LNCaP clone FGC (cell line): Measurements from ENCODE around the gene NT5C2.

Experiments used
- DNase-seq: peaks from one replicate; pipeline ENCODE4 v3.0.0-alpha.2; 2011; ENCODE audit warnings: low read depth
- H3K4me3 ChIP-seq: 2 replicates; pipeline ENCODE4 v1.5.1; 2011; ENCODE audit warnings: mild to moderate bottlenecking, low read depth, low read length, control low read depth
- TF ChIP-seq, protein P1 (sequence below): IDR thresholded peaks from 2 replicates; pipeline ENCODE4 v1.5.1; 2012; ENCODE audit warnings: mild to moderate bottlenecking; ENCODE audit not compliant: control insufficient read depth, insufficient read depth; ENCODE audit errors: extremely low read depth

The NT5C2 gene

DNA sequence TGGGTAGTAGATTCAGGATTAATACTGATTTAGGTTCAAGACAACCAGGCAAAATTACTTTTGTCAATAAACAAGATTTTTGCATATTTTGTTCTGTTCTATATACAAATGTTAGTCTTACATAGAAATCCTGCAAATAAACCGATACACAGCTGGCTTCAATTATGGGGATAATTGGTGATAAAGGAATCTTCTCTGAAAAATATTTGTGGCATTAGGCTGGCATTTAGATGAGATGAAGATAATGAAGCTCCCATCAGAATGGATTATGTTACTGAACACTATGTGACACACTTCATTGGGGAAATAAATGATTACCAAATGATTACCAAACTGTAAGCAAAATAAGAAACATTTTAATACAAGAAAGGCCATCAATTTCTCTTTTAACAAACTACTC is 65.8 kb downstream of the NT5C2 start:
- H3K4me3 ChIP-seq: no peak overlapping the region
- TF ChIP-seq, protein P1, sequence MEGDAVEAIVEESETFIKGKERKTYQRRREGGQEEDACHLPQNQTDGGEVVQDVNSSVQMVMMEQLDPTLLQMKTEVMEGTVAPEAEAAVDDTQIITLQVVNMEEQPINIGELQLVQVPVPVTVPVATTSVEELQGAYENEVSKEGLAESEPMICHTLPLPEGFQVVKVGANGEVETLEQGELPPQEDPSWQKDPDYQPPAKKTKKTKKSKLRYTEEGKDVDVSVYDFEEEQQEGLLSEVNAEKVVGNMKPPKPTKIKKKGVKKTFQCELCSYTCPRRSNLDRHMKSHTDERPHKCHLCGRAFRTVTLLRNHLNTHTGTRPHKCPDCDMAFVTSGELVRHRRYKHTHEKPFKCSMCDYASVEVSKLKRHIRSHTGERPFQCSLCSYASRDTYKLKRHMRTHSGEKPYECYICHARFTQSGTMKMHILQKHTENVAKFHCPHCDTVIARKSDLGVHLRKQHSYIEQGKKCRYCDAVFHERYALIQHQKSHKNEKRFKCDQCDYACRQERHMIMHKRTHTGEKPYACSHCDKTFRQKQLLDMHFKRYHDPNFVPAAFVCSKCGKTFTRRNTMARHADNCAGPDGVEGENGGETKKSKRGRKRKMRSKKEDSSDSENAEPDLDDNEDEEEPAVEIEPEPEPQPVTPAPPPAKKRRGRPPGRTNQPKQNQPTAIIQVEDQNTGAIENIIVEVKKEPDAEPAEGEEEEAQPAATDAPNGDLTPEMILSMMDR: no peak
- DNase-seq: no peak

DNA sequence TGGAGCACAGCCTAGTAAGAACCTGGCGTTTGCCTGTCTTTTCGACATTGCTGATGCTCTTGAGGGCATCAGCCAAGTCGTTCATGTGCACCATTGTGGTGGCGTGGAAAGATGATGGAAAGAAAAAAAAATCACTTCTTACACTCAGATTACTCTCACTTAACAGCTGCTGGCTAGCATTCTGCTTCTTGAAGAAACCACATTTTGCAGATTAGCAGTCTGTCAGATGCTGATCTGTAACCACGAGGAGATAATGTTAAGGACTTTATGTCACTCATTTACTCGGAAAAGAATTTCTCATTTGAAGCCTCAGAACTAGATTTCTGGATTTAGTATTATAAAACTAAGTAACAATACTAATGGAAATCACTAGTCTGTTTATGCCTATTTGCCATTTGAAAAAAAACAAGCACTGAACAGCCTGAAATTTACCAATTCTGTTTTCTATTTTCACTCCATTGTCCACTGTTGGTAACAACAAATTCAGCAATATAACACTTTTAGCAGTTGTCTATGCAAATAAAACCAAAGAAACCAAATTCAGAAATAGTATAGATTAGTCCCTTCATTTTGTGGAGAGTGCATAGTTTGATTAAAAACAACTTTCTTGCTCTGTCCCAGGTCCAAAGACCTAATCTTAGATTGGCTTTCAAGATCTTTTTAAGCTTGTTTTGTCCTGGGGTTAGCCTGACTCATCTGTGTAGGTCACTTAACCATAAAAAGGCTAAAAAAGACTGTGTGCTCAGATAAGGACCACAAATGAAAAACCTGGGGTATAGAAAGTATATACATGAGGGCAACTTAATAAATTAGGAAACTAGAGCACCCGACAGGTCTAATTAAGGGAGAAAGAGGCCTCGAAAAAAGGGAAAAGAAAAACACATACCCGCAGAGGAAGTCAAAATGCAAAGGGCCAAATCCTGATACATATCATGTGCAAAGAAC is 67.5 kb downstream of the NT5C2 start:
- TF ChIP-seq, protein P1: no peak
- no peak for DNase-seq
- no peak overlapping the region for H3K4me3 ChIP-seq

DNA sequence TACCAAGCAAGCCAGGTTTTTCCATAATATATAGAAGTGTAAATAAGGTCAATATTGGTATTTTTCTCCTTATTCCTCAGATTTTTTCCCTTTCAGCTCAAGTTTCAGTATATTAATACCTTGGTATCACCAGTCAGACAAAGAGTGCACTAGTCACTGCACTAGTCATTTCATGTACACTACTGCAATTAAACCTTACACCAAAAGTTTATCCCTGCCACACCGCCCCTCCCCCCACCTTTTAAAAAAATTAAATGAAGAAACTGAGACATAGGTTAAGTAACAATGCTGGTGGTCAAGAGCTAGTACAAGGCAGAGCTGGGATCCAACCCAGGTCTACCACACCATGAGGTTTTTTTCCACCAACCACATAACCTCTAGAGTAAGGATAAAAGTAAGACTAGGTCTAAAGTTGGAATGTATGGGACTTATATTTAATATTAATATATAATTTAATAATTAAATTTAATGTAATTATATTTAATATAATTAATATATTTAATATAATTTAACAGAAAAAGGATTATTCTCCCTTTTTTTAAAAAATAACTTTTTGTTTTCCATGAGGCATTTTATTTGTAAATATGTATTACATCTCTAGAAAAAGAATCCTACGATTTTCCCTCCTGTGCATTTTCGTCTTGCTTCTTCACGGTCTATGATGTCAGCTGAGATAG is 68.5 kb downstream of the NT5C2 start:
- TF ChIP-seq, protein P1: no peak
- DNase-seq: no peak
- no peak overlapping the region for H3K4me3 ChIP-seq

DNA sequence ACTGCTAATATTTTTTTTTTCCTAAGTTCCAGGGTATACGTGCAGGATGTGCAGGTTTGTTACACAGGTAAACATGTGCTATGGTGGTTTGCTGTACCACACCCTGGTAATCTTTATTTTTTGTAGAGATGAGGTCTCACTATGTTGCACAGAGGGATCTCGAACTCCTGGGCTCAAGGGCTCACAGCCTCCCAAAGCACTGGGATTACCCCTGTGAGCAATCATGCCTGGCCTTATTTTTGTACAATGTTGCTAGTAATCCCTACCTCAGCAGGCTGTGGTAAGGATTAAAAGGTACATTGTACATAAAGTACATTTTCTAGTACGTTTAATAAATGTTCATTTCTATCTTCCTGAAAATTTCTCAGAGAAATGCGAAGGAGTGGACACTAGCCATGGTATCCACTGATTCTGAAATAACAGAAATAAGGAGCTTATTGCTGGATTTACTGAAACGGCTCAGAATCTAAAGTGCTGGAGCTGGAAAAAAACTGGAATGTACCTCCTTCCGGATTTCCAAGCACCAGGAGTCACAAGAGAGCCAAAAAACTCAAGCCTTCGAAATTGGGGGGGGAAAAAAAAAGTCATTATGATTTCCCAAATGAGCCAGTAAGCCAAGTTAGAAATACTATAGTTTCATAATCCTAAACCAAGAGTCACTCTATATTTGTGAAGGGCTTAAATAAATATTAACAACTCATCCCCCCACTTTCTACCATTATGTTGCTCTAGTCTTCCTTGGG is 69.6 kb downstream of the NT5C2 start:
- TF ChIP-seq, protein P1: no peak
- no peak overlapping the region for H3K4me3 ChIP-seq
- no peak for DNase-seq

DNA sequence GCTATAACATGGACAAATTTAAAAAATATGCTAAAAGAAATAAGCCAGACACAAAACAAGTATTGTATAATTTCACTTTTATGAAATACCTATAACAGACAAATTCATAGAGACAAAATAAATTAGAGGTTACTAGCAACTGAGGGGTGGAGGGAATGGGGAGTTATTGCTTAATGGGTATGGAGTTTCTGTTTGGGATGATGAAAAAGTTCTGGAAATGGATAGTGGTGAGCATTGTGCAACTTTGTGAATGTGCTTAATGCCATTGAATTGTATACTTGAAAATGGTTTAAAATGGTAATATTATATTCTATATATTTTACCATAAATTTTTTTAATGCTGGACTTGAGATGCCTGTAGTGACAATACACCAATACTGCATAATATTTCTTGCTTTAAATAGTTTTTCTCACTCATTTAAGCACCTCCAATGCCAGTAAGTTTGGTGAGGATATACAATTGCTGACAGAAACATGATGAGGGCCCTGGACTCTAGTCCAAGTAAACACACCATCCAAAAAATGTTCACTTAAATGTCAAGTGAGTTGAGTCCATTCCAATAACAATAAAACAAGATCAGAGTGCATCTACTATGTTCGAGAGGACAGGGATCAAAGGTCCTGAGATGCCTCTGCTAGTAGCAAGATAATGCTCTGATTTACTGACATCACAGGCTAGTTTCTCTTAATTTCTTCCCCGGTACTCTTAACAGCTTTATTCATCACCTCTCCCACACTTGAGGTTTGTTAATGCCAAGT is 71.9 kb downstream of the NT5C2 start:
- peak; percentile 37 for DNase-seq

More for the DNA sequence above, 71.9 kb downstream of the NT5C2 start:
- no peak overlapping the region for H3K4me3 ChIP-seq
- TF ChIP-seq, protein P1: no peak
